Urothelium cell line (cell line): ENCODE results near the gene ATP5F1D.

Experiments
- DNase-seq: peaks from one replicate; pipeline ENCODE4 v3.0.0; 2011; ENCODE audit warnings: low spot score, mixed read lengths
- FAIRE-seq: peaks from 2 replicates; lab custom pipeline; 2011; peaks lifted over from hg19 to GRCh38; lab: Jason Lieb, UNC

Gene ATP5F1D

DNA sequence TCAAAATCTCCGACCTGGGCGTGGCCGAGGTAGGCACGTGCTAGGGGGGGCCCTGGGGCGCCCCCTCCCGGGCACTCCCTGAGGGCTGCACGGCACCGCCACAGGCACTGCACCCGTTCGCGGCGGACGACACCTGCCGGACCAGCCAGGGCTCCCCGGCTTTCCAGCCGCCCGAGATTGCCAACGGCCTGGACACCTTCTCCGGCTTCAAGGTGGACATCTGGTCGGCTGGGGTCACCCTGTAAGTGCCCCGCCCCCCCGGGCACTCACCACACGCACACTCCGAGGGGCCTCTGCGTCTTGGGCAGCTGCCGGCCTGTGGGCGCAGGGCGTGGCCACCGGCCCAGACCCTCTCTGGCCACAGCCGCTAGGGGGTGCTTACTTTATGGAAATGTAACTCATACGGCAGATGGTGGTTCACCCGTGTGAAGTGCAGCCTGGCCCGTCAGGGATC, 21.0 kb upstream of the ATP5F1D start:
- FAIRE-seq (no peak), DNase-seq (no peak)

DNA sequence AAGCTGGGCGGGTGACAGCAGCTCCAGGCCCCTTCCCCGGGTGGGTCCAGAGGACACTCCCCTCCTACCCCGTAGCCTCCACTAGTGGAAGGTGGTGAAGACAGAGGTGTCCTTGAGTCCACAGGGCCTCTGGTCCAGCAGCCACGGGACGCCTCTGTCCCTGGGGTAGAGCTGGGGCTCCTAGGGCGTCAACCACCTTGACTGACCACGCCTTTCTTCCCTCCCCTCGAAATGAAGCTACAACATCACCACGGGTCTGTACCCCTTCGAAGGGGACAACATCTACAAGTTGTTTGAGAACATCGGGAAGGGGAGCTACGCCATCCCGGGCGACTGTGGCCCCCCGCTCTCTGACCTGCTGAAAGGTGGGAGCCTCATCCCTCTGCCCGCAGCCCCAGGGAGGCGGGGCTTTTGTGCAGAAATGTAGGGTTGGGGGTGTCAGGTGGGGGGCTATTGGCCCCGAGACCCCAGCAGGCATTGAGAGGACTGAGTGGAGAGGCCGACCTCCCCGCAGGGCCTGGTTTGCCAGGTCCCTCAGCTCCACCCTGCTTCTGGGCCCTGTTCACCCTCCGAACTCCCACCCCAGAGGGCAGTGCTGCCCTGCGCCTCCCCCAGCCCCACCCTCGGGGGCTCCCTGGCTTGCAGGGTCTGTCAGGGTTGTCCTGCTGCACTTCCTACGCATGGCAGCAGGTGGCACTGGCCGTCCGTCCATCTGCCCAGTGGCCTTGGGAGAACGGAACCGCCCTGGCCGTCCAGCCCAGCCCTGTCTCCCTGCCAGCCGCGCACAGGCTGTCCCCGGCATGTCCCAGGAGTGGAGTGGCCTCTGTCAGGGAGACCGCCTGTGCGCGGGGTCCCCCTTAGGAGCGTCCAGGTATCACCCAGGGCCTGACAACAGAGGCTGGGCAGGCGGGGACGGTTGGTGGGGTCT, 20.3 kb upstream of the ATP5F1D start:
- no peak for FAIRE-seq
- no peak for DNase-seq

- no peak for DNase-seq
- no peak for FAIRE-seq
Measured at GRCh38 chr19:1221904-1222255, 19.7 kb upstream of the ATP5F1D start.

DNA sequence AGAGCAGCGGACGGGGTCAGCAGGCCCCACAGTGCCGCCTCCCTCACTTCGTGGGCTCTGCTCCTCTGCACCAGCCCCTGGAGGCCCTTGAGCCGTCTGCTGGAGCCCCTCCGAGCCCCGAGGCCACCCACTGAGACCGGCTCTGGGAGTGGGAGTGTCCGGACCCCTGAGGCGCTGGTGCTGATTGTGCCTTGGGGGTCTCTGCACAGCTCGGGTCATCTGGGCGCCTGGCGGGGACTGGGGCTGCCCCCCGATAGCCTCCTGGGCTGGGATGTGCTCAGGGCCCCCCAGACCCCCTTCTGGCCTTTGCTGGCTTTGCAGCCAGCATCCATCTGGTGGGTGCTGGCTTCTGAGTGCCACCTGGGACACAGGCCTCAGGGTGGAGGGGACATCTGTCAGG, 19.2 kb upstream of the ATP5F1D start:
- FAIRE-seq = no peak
- no peak for DNase-seq

- no peak for FAIRE-seq
- DNase-seq = peak; percentile 44
Measured at GRCh38 chr19:1223018-1223855, 18.3 kb upstream of the ATP5F1D start.

- FAIRE-seq = no peak
Measured at GRCh38 chr19:1224047-1224825, 17.3 kb upstream of the ATP5F1D start.

GRCh38 chr19:1224847-1225246, 16.7 kb upstream of the ATP5F1D start:
- FAIRE-seq = no peak
- no peak for DNase-seq

More at GRCh38 chr19:1224047-1224825, 17.3 kb upstream of the ATP5F1D start:
- DNase-seq = no peak

DNA sequence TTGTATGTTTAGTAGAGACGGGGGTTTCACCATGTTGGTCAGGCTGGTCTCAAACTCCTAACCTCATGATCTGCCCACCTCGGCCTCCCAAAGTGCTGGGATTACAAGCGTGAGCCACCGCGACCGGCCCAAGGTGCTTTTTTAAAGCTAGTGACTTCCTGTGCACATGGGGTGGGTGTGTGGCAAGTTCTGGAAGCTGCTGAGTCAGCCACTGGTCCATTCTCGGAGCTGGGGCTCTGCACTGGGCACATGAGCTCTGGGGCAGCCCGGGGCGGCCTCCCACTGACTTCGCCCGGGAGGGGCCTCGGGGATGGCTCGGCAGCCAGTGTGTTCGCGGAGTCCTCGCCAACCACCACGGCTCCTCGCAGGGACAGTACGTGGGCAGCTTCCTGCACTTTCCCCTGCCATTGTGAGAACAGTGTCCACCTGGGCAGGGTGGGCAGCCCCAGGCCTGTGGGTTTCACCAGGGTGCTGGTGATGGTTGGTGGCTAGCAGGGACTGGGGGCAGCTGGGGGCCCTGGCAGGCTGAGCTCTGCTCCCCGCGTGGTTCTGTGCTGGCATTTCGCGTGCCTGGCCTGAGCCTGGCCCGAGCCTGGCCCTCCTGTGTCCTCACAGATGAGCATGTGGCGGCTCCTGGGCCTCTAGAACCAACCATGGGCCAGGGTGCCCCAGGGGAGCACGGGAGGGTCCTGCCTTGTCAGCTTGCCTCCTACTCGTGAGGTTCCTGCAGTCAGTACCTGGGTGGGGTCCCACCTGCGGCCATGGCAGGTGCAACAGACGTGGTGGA, 15.9 kb upstream of the ATP5F1D start:
- no peak for DNase-seq
- no peak for FAIRE-seq

DNA sequence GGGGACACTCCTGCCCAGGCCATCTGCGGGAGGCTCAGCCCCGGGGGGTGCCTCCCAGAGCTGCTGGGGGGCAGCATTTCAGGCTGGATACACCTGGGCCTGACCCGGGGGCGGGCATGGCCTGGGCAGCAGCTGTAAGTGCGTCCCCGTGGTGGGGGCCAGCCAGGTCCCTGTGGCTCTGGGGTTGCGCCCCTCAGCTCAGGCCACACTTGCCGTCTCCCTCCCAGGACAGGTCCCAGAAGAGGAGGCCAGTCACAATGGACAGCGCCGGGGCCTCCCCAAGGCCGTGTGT, 15.4 kb upstream of the ATP5F1D start:
- no peak for FAIRE-seq
- DNase-seq = no peak

DNA sequence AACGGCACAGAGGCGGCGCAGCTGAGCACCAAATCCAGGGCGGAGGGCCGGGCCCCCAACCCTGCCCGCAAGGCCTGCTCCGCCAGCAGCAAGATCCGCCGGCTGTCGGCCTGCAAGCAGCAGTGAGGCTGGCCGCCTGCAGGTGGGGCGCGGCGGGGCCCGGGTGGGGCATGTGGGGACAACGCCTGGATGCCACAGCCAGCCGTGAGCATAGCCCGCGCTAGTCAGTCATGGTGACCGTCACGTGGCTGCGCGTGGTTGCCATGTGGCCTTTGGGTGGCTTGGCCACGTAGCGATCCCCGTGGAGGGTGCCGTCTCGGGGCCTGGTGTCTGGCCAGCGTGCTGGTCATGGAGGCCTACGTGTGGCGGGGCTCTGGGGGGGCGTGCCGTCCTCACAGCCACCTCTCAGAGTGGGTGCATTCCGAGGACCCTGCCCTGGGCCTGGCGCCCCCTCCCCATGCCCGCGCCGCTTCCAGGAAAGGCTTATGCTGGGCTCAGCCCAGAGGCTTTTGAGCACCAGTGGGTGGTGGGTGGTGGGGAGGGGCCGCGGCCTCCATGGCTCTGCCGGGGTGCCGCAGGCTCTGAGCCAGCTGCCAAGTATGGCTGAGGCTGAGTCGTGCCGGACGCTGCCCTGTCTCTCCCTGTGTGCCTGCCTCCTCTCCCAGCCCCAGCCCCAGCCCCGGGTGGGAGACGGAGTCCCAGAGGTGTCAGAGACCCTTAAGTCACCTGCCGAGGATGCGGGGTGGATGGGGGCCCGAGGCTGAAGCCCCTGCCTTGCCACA, 14.8 kb upstream of the ATP5F1D start:
- no peak for DNase-seq
- FAIRE-seq = no peak

GRCh38 chr19:1227304-1228054, 14.1 kb upstream of the ATP5F1D start:
- DNase-seq (no peak), FAIRE-seq (no peak)

- FAIRE-seq (no peak), DNase-seq (no peak)
Measured at GRCh38 chr19:1228161-1228957, 13.2 kb upstream of the ATP5F1D start.

- no peak for DNase-seq
- FAIRE-seq = no peak
Measured at GRCh38 chr19:1229056-1229923, 12.3 kb upstream of the ATP5F1D start.

DNA sequence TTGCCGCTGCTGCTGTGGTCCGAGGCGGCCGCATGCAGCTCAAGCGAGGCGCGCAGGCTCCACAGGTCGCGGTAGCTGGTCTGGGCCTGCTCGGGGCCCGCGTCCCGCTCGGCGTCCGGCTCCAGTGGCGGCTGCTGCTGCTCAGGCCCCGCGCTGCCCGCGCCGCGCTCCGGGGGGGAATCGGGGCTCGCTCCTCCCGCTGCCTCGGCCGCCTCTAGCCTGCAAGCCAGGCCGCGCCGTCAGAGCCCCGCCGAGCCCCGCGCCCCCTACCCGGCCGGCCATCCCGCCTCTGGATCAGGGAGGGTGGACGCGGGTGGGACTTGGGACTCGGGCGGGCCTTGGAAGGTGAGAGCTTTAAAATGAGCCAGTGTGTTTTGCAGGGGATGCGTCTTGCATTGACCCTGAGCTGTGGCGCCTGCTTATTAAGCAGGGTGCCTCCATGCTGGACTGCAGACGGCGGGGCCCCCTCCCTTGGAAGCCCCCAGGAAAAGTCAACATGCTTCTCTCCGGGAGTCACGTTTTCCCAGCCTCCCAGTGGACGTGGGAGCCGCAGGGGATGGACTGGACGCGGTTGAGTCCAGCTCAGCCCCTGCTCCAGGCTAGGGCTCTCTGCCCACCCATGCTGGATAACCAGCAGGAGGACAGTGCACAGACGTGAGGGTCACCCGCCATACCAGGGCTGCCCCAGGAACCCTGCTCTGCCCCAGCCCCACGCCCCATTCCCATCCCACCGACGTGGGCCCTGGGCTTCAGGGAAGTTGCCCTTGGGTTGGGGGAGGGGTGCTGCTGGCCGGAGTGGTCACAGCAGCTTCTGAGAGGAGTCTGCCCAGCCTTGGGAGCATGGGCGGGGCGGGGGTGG, 11.4 kb upstream of the ATP5F1D start:
- no peak for FAIRE-seq
- no peak for DNase-seq

- no peak for DNase-seq
- no peak for FAIRE-seq
Measured at GRCh38 chr19:1230783-1231489, 10.6 kb upstream of the ATP5F1D start.
